Measurements from ENCODE around the gene GRIN1. TPM values are rescaled to one million over a fixed set of nuclear protein-coding genes. Genes with fewer than 3 reads are reported as not detected.

The GRIN1 gene
- total RNA-seq, 1 experiment from 2014 or later: 2.9 TPM

GRCh38 chr9:137126786-137127185, 12.2 kb upstream of the GRIN1 start:
- no peak overlapping the region for H3K27ac Mint-ChIP-seq
- H4K91ac ChIP-seq (ENCODE audit: insufficient read length, low read depth, low read length): no peak overlapping the region
- no peak overlapping the region for H2BK120ac ChIP-seq (ENCODE audit: low read depth, low read length, poor library complexity, severe bottlenecking)
- H2BK15ac ChIP-seq (ENCODE audit: low read depth, low read length): no peak overlapping the region
- H4K8ac ChIP-seq (replicated peaks; ENCODE audit: insufficient read length, low read depth, low read length): no peak overlapping the region
- H3K9ac ChIP-seq (ENCODE audit: extremely low read depth, insufficient read length, low read length): no peak overlapping the region
- H2AK5ac ChIP-seq (ENCODE audit: insufficient read length, low read length): no peak overlapping the region
- H3K27me3 Mint-ChIP-seq (ENCODE audit: low read depth): peaks cover 23% of the 10 kb centered on the region
- no peak for TF ChIP-seq CTCF (conservative IDR thresholded peaks at IDR 0.05)
- no peak overlapping the region for H3K18ac ChIP-seq (ENCODE audit: insufficient read length, low read depth, low read length)
- H3K79me2 ChIP-seq (ENCODE audit: insufficient read depth, low read length): no peaks in the 10 kb centered on the region
- no peak overlapping the region for H3K56ac ChIP-seq (ENCODE audit: insufficient read length, low read depth, low read length)
- DNase-seq: no peak
- no peaks in the 10 kb centered on the region for H3K9me3 ChIP-seq (ENCODE audit: control insufficient read depth, low read depth, low read length)
- WGBS (ENCODE audit: extremely low coverage, insufficient read length, low lambda C conversion rate): no CpG with 5 or more reads among the region's 3 CpGs
- no peak overlapping the region for H3K27ac ChIP-seq (ENCODE audit: insufficient read length, low read depth, low read length)
- H2AFZ ChIP-seq (ENCODE audit: low read length): no peak overlapping the region
- no peaks in the 10 kb centered on the region for H3K79me1 ChIP-seq (ENCODE audit: insufficient read depth, low read depth, low read length, poor library complexity, severe bottlenecking)
- H4K5ac ChIP-seq (ENCODE audit: insufficient read length, low read depth, low read length): no peak overlapping the region
- peaks cover 16 to 21% of the 10 kb centered on the region in 2 experiments for H3K4me1 Mint-ChIP-seq
- no peaks in the 10 kb centered on the region for H3K27me3 ChIP-seq (ENCODE audit: insufficient read depth, low read length)
- H3K14ac ChIP-seq (ENCODE audit: insufficient read depth, low read length): no peak overlapping the region
- H2BK20ac ChIP-seq (ENCODE audit: low read depth, low read length, poor library complexity, severe bottlenecking): no peak overlapping the region
- H3K4me3 Mint-ChIP-seq: peak overlapping the region in 1 of 2 experiments; percentile 59; a peak in 2 of 5 replicates
- H3K23me2 ChIP-seq (ENCODE audit: insufficient read length, low read depth, low read length, poor library complexity, severe bottlenecking): peaks cover 4% of the 10 kb centered on the region
- H3K4ac ChIP-seq (ENCODE audit: low read depth, low read length): no peak overlapping the region
- H2BK12ac ChIP-seq (ENCODE audit: insufficient read length, low read depth, low read length): no peak overlapping the region
- no peak overlapping the region for H3K4me2 ChIP-seq (ENCODE audit: insufficient read depth, insufficient read length, low read length)
- H3K9me3 Mint-ChIP-seq: no peaks in the 10 kb centered on the region
- H3K23ac ChIP-seq (ENCODE audit: insufficient read length, low read depth, low read length): no peak overlapping the region
- no peak overlapping the region for H2BK5ac ChIP-seq (ENCODE audit: insufficient read length, low read length)
- no peaks in the 10 kb centered on the region for H3K4me1 ChIP-seq (ENCODE audit: insufficient read depth, low read length)
- H4K20me1 ChIP-seq (ENCODE audit: control insufficient read depth, insufficient read depth, insufficient read length): no peaks in the 10 kb centered on the region
- no peak overlapping the region for H3T11ph ChIP-seq (ENCODE audit: low read length)
- no peaks in the 10 kb centered on the region; a peak in 1 of 7 replicates for H3K36me3 Mint-ChIP-seq (ENCODE audit: insufficient read depth in 1 of 3, low read depth in 3 of 3)

Data from H9 (cell line).